ENCODE data around the gene PSTPIP1.

Gene PSTPIP1

DNA sequence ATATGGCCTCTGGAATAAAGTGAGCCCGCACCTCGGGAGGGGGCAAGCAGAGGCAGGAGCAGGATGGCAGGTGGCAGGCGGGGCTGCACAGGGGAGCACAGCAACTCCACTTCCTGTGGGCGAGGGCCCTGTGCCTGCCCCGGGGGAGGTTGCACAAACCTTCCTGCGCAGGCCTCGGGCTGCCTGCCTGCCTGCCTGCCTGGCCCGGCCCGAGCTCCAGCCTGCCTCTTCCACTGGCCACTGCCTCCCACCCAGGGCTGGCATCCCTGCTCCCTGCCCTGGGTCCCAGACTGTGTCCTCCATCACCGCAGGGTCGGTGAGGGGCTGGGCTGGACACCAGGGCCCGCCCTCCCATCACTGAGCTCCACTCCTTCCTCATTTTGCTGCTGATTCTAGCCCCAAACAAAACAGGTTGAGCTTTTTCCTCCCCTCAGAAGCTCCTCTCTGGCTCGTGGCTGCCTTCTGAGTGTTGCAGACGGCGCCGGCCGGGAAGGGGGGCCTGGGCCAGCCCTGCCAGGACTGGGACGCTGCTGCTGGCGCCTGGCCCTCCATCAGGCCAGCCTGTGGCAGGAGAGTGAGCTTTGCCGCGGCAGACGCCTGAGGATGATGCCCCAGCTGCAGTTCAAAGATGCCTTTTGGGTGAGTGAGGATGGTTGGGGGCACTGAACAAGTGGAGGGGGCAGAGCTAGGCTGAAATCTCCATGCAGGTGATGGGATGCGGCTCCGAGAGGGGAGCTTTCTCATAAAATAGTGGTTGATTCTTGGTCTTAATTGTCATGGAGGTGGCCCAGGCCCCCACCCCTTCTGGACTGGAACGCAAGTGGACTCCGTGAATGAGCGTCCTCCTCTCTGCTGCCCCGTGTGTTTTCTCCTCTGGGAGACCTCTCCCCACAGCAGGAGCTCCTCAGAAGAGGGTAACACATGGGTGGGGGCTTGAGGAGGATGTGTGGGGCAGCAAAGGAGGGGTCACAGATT, at the start of gene PSTPIP1:
TSS of gene PSTPIP1 (plus strand) at position 156 of the 975 bp plus-strand sequence. CDS start at position 604, 448 bp downstream.
- DNase-seq (ENCODE audit: low read depth, low spot score), result no peak
- H3K4me1 ChIP-seq (ENCODE audit: insufficient read depth, insufficient read length), result peaks cover 18% of the 10 kb centered on the region
- H3K4me3 ChIP-seq (ENCODE audit: insufficient read length, low read depth), result no peak within 1 kb of the TSS
- H3K36me3 ChIP-seq (ENCODE audit: insufficient read depth, insufficient read length, low read length), result no peaks in the 10 kb centered on the region
- no peaks in the 10 kb centered on the region for H3K27me3 ChIP-seq (ENCODE audit: insufficient read depth, insufficient read length)
- TF ChIP-seq ZNF274 (IDR thresholded peaks at IDR 0.05; ENCODE audit: low read depth, low read length), result no peak
- no peak for TF ChIP-seq YY1 (IDR thresholded peaks at IDR 0.05; ENCODE audit: insufficient read depth, insufficient read length)
- TF ChIP-seq SUZ12 (IDR thresholded peaks at IDR 0.05; ENCODE audit: extremely low read depth, insufficient read depth, insufficient read length), result no peak
- H3K9ac ChIP-seq (ENCODE audit: insufficient read length, low read depth), result no peak within 1 kb of the TSS
- H3K9me3 ChIP-seq (ENCODE audit: insufficient read depth, low read length), result no peaks in the 10 kb centered on the region

- H3K36me3 ChIP-seq (ENCODE audit: insufficient read depth, insufficient read length, low read length), result peaks cover 68% of the 10 kb centered on the region
These were observed 49.3 kb upstream of the PSTPIP1 start for GRCh38 chr15:76945494-76946093.

GRCh38 chr15:76947454-76947853, 47.5 kb upstream of the PSTPIP1 start:
- TF ChIP-seq YY1 (IDR thresholded peaks at IDR 0.05; ENCODE audit: insufficient read depth, insufficient read length) (no peak), SUZ12 (IDR thresholded peaks at IDR 0.05; ENCODE audit: extremely low read depth, insufficient read depth, insufficient read length) (no peak), ZNF274 (IDR thresholded peaks at IDR 0.05; ENCODE audit: low read depth, low read length) (no peak)
- Histone ChIP-seq H3K4me3 (ENCODE audit: insufficient read length, low read depth) (no peak overlapping the region), H3K9me3 (ENCODE audit: insufficient read depth, low read length) (no peaks in the 10 kb centered on the region), H3K36me3 (ENCODE audit: insufficient read depth, insufficient read length, low read length) (peaks cover 74% of the 10 kb centered on the region), H3K4me1 (ENCODE audit: insufficient read depth, insufficient read length) (no peaks in the 10 kb centered on the region), H3K9ac (ENCODE audit: insufficient read length, low read depth) (no peak overlapping the region), H3K27me3 (ENCODE audit: insufficient read depth, insufficient read length) (no peaks in the 10 kb centered on the region)
- no peak for DNase-seq (ENCODE audit: low read depth, low spot score)

More at GRCh38 chr15:76945494-76946093, 49.3 kb upstream of the PSTPIP1 start:
- H3K27me3 ChIP-seq (ENCODE audit: insufficient read depth, insufficient read length), result no peaks in the 10 kb centered on the region
- DNase-seq (ENCODE audit: low read depth, low spot score), result no peak
- TF ChIP-seq SUZ12 (IDR thresholded peaks at IDR 0.05; ENCODE audit: extremely low read depth, insufficient read depth, insufficient read length) (no peak), YY1 (IDR thresholded peaks at IDR 0.05; ENCODE audit: insufficient read depth, insufficient read length) (no peak), ZNF274 (IDR thresholded peaks at IDR 0.05; ENCODE audit: low read depth, low read length) (no peak)
- H3K9ac ChIP-seq (ENCODE audit: insufficient read length, low read depth), result no peak overlapping the region
- H3K9me3 ChIP-seq (ENCODE audit: insufficient read depth, low read length), result no peaks in the 10 kb centered on the region
- no peak overlapping the region for H3K4me3 ChIP-seq (ENCODE audit: insufficient read length, low read depth)
- H3K4me1 ChIP-seq (ENCODE audit: insufficient read depth, insufficient read length), result no peaks in the 10 kb centered on the region

DNA sequence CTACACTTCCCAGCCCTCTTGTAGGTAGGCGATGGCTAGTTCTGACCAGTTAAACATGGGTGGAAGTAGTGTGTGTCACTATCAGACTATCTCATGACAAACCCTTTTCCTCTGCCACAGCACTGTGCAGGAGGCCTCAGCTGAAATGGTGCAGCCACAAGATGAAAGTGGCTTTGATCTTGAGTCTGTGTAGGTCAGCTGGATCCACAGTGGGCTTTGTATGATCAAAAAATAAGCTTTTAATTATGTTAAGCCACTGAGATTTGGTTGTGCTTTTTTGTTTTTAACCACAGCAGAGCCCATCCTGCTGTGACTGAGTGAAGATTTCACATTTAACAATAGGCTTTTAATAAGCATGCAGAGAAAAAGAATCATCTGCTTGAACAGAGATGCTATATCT, 43.7 kb upstream of the PSTPIP1 start:
- Histone ChIP-seq H3K4me3 (ENCODE audit: insufficient read length, low read depth) (no peak overlapping the region), H3K9ac (ENCODE audit: insufficient read length, low read depth) (no peak overlapping the region), H3K4me1 (ENCODE audit: insufficient read depth, insufficient read length) (no peaks in the 10 kb centered on the region), H3K36me3 (ENCODE audit: insufficient read depth, insufficient read length, low read length) (peaks cover 50% of the 10 kb centered on the region), H3K27me3 (ENCODE audit: insufficient read depth, insufficient read length) (no peaks in the 10 kb centered on the region), H3K9me3 (ENCODE audit: insufficient read depth, low read length) (no peaks in the 10 kb centered on the region)
- TF ChIP-seq SUZ12 (IDR thresholded peaks at IDR 0.05; ENCODE audit: extremely low read depth, insufficient read depth, insufficient read length), result no peak
- no peak for TF ChIP-seq YY1 (IDR thresholded peaks at IDR 0.05; ENCODE audit: insufficient read depth, insufficient read length)
- no peak for TF ChIP-seq ZNF274 (IDR thresholded peaks at IDR 0.05; ENCODE audit: low read depth, low read length)
- DNase-seq (ENCODE audit: low read depth, low spot score), result no peak

DNA sequence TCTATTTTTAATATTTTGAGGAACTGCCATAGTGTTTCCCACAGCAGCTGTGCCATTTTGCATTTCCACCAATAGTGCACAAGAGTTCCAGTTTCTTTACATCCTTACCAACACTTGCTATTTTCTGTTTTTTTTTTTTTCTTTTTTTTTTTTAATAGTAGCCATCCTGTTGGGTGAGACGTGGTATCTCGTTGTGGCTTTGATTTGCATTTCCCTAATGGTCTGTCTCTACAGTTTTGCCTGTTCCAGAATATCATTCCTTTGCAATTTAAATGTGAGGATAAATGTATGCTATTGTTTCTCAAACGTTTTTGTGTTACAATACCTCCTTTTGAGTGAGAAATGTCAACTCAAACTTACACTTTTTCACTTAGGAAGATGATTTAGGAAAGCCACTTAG, 41.0 kb upstream of the PSTPIP1 start:
- no peaks in the 10 kb centered on the region for H3K27me3 ChIP-seq (ENCODE audit: insufficient read depth, insufficient read length)
- peaks cover 24% of the 10 kb centered on the region for H3K36me3 ChIP-seq (ENCODE audit: insufficient read depth, insufficient read length, low read length)
- DNase-seq (ENCODE audit: low read depth, low spot score), result no peak
- H3K9me3 ChIP-seq (ENCODE audit: insufficient read depth, low read length), result no peaks in the 10 kb centered on the region
- no peak overlapping the region for H3K4me3 ChIP-seq (ENCODE audit: insufficient read length, low read depth)
- H3K9ac ChIP-seq (ENCODE audit: insufficient read length, low read depth), result no peak overlapping the region
- no peaks in the 10 kb centered on the region for H3K4me1 ChIP-seq (ENCODE audit: insufficient read depth, insufficient read length)
- TF ChIP-seq SUZ12 (IDR thresholded peaks at IDR 0.05; ENCODE audit: extremely low read depth, insufficient read depth, insufficient read length) (no peak), ZNF274 (IDR thresholded peaks at IDR 0.05; ENCODE audit: low read depth, low read length) (no peak), YY1 (IDR thresholded peaks at IDR 0.05; ENCODE audit: insufficient read depth, insufficient read length) (no peak)

- Histone ChIP-seq H3K4me1 (ENCODE audit: insufficient read depth, insufficient read length) (no peaks in the 10 kb centered on the region), H3K4me3 (ENCODE audit: insufficient read length, low read depth) (no peak overlapping the region), H3K27me3 (ENCODE audit: insufficient read depth, insufficient read length) (no peaks in the 10 kb centered on the region), H3K36me3 (ENCODE audit: insufficient read depth, insufficient read length, low read length) (peaks cover 16% of the 10 kb centered on the region), H3K9me3 (ENCODE audit: insufficient read depth, low read length) (no peaks in the 10 kb centered on the region), H3K9ac (ENCODE audit: insufficient read length, low read depth) (no peak overlapping the region)
- no peak for TF ChIP-seq SUZ12 (IDR thresholded peaks at IDR 0.05; ENCODE audit: extremely low read depth, insufficient read depth, insufficient read length)
- no peak for TF ChIP-seq ZNF274 (IDR thresholded peaks at IDR 0.05; ENCODE audit: low read depth, low read length)
- TF ChIP-seq YY1 (IDR thresholded peaks at IDR 0.05; ENCODE audit: insufficient read depth, insufficient read length), result no peak
- no peak for DNase-seq (ENCODE audit: low read depth, low spot score)
These were observed 40.2 kb upstream of the PSTPIP1 start for GRCh38 chr15:76954744-76955143.

All from NT2/D1 (cell line).